ENCODE data around the gene ILDR2.

Gene ILDR2

GRCh38 chr1:166924823-166925541 lies 50.4 kb downstream of the ILDR2 start:
- DNase-seq (ENCODE audit: low spot score) = no peak

- DNase-seq (ENCODE audit: low spot score) = peak; percentile 66
Observed at GRCh38 chr1:166920561-166921475, 54.5 kb downstream of the ILDR2 start.

GRCh38 chr1:166918956-166919316 lies 56.4 kb downstream of the ILDR2 start:
- DNase-seq (ENCODE audit: low spot score) = no peak

- DNase-seq (ENCODE audit: low spot score) = no peak
Observed at GRCh38 chr1:166918088-166918955, 57.0 kb downstream of the ILDR2 start.

GRCh38 chr1:166915941-166916340 lies 59.4 kb downstream of the ILDR2 start:
- DNase-seq (ENCODE audit: low spot score) = peak; percentile 19

- DNase-seq (ENCODE audit: low spot score) = no peak
Observed at GRCh38 chr1:166915042-166915441, 60.3 kb downstream of the ILDR2 start.

GRCh38 chr1:166914111-166914510 lies 61.2 kb downstream of the ILDR2 start:
- DNase-seq (ENCODE audit: low spot score) = no peak

- DNase-seq (ENCODE audit: low spot score) = no peak
Observed at GRCh38 chr1:166911624-166912023, 63.7 kb downstream of the ILDR2 start.

- DNase-seq (ENCODE audit: low spot score) = peak; percentile 84
Observed at GRCh38 chr1:166910396-166910994, 64.8 kb downstream of the ILDR2 start.

- DNase-seq (ENCODE audit: low spot score) = no peak
Observed at GRCh38 chr1:166908942-166909341, 66.4 kb downstream of the ILDR2 start.

- DNase-seq (ENCODE audit: low spot score) = no peak
Observed at GRCh38 chr1:166907763-166908162, 67.6 kb downstream of the ILDR2 start.

- DNase-seq (ENCODE audit: low spot score) = no peak
Observed at GRCh38 chr1:166907051-166907450, 68.3 kb downstream of the ILDR2 start.

- DNase-seq (ENCODE audit: low spot score) = no peak
Observed at GRCh38 chr1:166906647-166907046, 68.7 kb downstream of the ILDR2 start.

- no peak for DNase-seq (ENCODE audit: low spot score)
Observed at GRCh38 chr1:166905900-166906299, 69.4 kb downstream of the ILDR2 start.

- DNase-seq (ENCODE audit: low spot score) = no peak
Observed at GRCh38 chr1:166905136-166905535, 70.2 kb downstream of the ILDR2 start.

GRCh38 chr1:166903232-166903631 lies 72.1 kb downstream of the ILDR2 start:
- no peak for DNase-seq (ENCODE audit: low spot score)

- no peak for DNase-seq (ENCODE audit: low spot score)
Observed at GRCh38 chr1:166902279-166902678, 73.1 kb downstream of the ILDR2 start.

GRCh38 chr1:166900987-166901386 lies 74.4 kb downstream of the ILDR2 start:
- no peak for DNase-seq (ENCODE audit: low spot score)

GRCh38 chr1:166899769-166900168 lies 75.6 kb downstream of the ILDR2 start:
- no peak for DNase-seq (ENCODE audit: low spot score)

- no peak for DNase-seq (ENCODE audit: low spot score)
Observed at GRCh38 chr1:166895766-166896165, 79.6 kb downstream of the ILDR2 start.

GRCh38 chr1:166889776-166890175 lies 85.6 kb downstream of the ILDR2 start:
- no peak for DNase-seq (ENCODE audit: low spot score)

Data from iPS-NIHi11 (cell line).